OCI-LY7 (cell line): ENCODE measurements around the gene MFRP. TPM values are rescaled to one million over a fixed set of nuclear protein-coding genes. Genes with fewer than 3 reads are reported as not detected.

Experiments used
- BruUV-seq: library from RNA; stranded (reverse); fragments of 400-500 nt; replicated peaks from 2 replicates; lab custom pipeline; 2021; lab: Mats Ljungman, UMichigan
- CTCF ChIA-PET: fragments of 300-600 bp; sonication (Branson Sonifier 250); formaldehyde crosslinking; loops from one replicate; lab custom pipeline; 2022; ENCODE audit warnings: antibody characterized with exemption; ENCODE audit not compliant: unreplicated experiment; lab: Charles Lee
- POLR2A ChIA-PET: fragments of 300-600 bp; sonication (Branson Sonifier 250); formaldehyde crosslinking; loops from one replicate; lab custom pipeline; 2022; ENCODE audit warnings: antibody characterized with exemption; lab: Charles Lee
- DNase-seq: peaks from one replicate; pipeline ENCODE4 v3.0.0-alpha.2; 2015; ENCODE audit warnings: low spot score
- H2AFZ ChIP-seq: fragments of 200-600 bp; sonication (generic), shearing (Covaris generic); 2 replicates; pipeline ENCODE4 v1.6.1; 2014; ENCODE audit warnings: mild to moderate bottlenecking, antibody characterized with exemption, low read length, moderate library complexity
- H3K27ac ChIP-seq: fragments of 200-600 bp; sonication (generic); 2 replicates; pipeline ENCODE4 v1.5.1; 2014; ENCODE audit warnings: mixed run types, low read depth, mild to moderate bottlenecking, moderate library complexity, low read length, inconsistent platforms; ENCODE audit not compliant: poor library complexity, severe bottlenecking
- H3K36me3 ChIP-seq: fragments of 200-600 bp; sonication (generic); 2 replicates; pipeline ENCODE4 v1.6.1; 2014; ENCODE audit warnings: mild to moderate bottlenecking, antibody characterized with exemption, low read length, moderate library complexity, mixed read lengths; ENCODE audit not compliant: insufficient read depth
- H3K4me1 ChIP-seq: fragments of 200-600 bp; sonication (generic); 2 replicates; pipeline ENCODE4 v1.5.1; 2014; ENCODE audit warnings: mild to moderate bottlenecking, low read length; ENCODE audit not compliant: insufficient read depth, poor library complexity, severe bottlenecking
- H3K4me2 ChIP-seq: fragments of 200-600 bp; sonication (generic); 2 replicates; pipeline ENCODE4 v1.6.1; 2014; ENCODE audit warnings: mild to moderate bottlenecking, low read length
- H3K4me3 ChIP-seq: fragments of 200-600 bp; sonication (generic); 2 replicates; pipeline ENCODE4 v1.5.1; 2014; ENCODE audit warnings: mild to moderate bottlenecking, low read depth, low read length; ENCODE audit not compliant: poor library complexity, severe bottlenecking
- H3K79me2 ChIP-seq: fragments of 200-600 bp; sonication (generic); 2 replicates; pipeline ENCODE4 v1.6.1; 2016; ENCODE audit warnings: low read depth, mild to moderate bottlenecking, low read length, moderate library complexity, mixed read lengths; ENCODE audit not compliant: insufficient read depth
- H3K9me2 ChIP-seq: fragments of 200-600 bp; sonication (generic); 2 replicates; pipeline ENCODE4 v1.6.1; 2016; ENCODE audit warnings: mild to moderate bottlenecking, low read length, mixed read lengths; ENCODE audit not compliant: insufficient read depth
- H3K9me3 ChIP-seq: fragments of 200-600 bp; sonication (generic); 2 replicates; pipeline ENCODE4 v1.6.1; 2014; ENCODE audit warnings: mild to moderate bottlenecking, mixed run types, low read length, mixed read lengths
- H4K20me1 ChIP-seq: fragments of 200-600 bp; sonication (generic); 2 replicates; pipeline ENCODE4 v1.6.1; 2014; ENCODE audit warnings: mild to moderate bottlenecking, antibody characterized with exemption, low read length, moderate library complexity, mixed read lengths; ENCODE audit not compliant: insufficient read depth
- EZH2phosphoT487 ChIP-seq: fragments of 200-600 bp; sonication (generic); IDR thresholded peaks from 2 replicates; pipeline ENCODE4 v1.6.1; 2018; ENCODE audit warnings: low read depth, borderline replicate concordance, mild to moderate bottlenecking, mixed run types, antibody characterized with exemption, low read length, moderate library complexity, mixed read lengths
- intact Hi-C: fragments of 100-400 bp; cut with micrococcal nuclease; formaldehyde crosslinking; loops from one replicate; pipeline ENCODE4 v1.10.0; 2022; ENCODE audit not compliant: unreplicated experiment
- total RNA-seq, 2 experiments: library from RNA; depleted of rRNA in 1 of 2; stranded (reverse); fragments of >200 nt in 1 of 2; shearing (Covaris generic) in 1 of 2; gene quantifications; 2 replicates each; pipeline ENCODE4 v1.2.3, GENCODE V29; 2014 to 2022
- TF ChIP-seq, protein P1 (sequence below): fragments of 200-600 bp; sonication (generic); conservative IDR thresholded peaks from 2 replicates; pipeline ENCODE4 v1.5.1; 2014; ENCODE audit warnings: mild to moderate bottlenecking, antibody characterized with exemption, low read length, moderate library complexity, mixed read lengths

The MFRP gene
- total RNA-seq, 2 experiments from 2014 or later: not detected

DNA sequence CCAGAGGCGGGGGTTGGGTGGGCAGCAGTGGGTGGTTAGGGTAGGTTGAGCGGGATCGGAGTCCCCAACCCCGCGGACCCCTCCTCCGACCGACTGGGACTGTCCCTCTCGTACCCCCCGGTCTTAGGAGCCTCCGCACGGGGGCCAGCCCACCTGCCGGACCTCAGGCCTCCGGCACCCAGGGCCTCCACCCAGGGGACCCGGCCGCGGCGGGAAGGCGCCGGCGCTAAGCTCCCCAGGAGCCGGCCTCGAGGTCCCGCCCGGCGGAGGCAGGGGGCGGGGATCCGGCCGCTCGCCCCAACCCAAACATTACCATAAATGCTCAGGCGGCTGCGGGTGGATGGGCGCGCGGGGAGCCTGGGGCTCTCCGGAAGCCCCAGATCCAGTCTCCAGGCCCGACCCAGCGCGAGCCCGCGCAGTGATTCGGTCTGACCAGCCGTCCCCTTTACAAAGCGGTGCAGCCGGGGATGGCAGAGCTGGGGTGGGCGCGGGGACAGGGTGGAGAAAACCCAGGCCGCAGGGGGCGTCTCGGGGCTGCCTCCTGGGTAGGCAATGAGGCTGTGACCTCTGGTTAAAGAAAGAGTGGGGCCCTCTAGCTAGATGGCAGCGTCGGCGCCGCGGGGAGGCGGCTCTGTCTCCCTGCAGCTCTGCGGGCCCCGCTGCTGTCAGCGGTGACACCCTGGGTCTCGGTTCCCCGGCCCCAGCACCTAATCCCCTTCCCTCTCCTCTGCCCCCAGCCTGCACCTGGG, 25.6 kb downstream of the MFRP start:
- H3K9me3 ChIP-seq: no peaks in the 10 kb centered on the region
- POLR2A ChIA-PET: interaction anchor here (0.6 to 1.7 kb wide), 6 partner anchors 43 to 278 kb away, joined by 3 to 5 read pairs (median 4); partner anchors contain the start of gene DPAGT1
- no peak for TF ChIP-seq EZH2phosphoT487
- TF ChIP-seq, protein P1, sequence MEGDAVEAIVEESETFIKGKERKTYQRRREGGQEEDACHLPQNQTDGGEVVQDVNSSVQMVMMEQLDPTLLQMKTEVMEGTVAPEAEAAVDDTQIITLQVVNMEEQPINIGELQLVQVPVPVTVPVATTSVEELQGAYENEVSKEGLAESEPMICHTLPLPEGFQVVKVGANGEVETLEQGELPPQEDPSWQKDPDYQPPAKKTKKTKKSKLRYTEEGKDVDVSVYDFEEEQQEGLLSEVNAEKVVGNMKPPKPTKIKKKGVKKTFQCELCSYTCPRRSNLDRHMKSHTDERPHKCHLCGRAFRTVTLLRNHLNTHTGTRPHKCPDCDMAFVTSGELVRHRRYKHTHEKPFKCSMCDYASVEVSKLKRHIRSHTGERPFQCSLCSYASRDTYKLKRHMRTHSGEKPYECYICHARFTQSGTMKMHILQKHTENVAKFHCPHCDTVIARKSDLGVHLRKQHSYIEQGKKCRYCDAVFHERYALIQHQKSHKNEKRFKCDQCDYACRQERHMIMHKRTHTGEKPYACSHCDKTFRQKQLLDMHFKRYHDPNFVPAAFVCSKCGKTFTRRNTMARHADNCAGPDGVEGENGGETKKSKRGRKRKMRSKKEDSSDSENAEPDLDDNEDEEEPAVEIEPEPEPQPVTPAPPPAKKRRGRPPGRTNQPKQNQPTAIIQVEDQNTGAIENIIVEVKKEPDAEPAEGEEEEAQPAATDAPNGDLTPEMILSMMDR: no peak
- peak overlapping the region; percentile 63 for H3K27ac ChIP-seq
- intact Hi-C loops: loop anchor here (2.0 to 5.0 kb wide), 4 partner anchors 51 to 254 kb away; partner anchors contain the start of genes DPAGT1 and VPS11
- no TSS peak for BruUV-seq
- no peaks in the 10 kb centered on the region for H3K79me2 ChIP-seq
- peak overlapping the region; percentile 60 for H3K4me3 ChIP-seq
- H3K4me2 ChIP-seq: peak overlapping the region; percentile 83
- H4K20me1 ChIP-seq: no peaks in the 10 kb centered on the region
- H3K36me3 ChIP-seq: no peaks in the 10 kb centered on the region
- DNase-seq: peak; percentile 65
- H3K9me2 ChIP-seq: no peaks in the 10 kb centered on the region
- H2AFZ ChIP-seq: peak overlapping the region; percentile 95
- peaks cover 46% of the 10 kb centered on the region for H3K4me1 ChIP-seq
- CTCF ChIA-PET: interaction anchor here (0.6 to 2.5 kb wide), 7 partner anchors 13 to 124 kb away, joined by 4 to 16 read pairs (median 4); no protein-coding TSS in a partner anchor

DNA sequence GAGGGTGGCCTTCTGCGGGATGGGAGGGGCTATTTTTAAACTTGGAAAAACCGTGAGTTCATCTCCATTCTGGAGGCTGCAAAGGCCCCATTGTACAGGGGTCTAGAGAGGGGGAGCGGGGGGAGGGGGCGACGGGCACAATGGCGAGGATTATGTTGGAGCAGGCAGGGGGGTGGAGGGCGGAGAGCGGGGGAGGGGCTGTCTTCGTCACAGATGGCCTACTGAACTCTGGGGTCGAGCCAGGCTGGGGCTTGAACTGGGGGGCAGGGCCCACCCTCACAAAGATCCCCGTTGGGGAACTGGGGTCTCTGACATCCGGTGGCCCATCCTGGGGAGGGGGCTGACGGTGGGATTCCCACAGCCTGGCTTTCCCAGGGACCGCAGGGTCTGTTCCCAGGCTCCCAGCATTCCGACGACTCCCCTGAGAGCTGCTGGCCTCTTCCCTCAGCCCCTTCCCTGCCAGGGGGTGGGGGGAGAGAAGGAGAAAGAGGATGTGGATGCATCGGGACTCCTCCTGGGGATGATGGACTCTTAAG, 26.2 kb downstream of the MFRP start:
- POLR2A ChIA-PET: interaction anchor here (1.3 kb wide), 1 partner anchor 204 kb away, joined by 3 read pairs; no protein-coding TSS in a partner anchor
- Histone ChIP-seq H3K4me1 (peaks cover 52% of the 10 kb centered on the region), H3K9me2 (no peaks in the 10 kb centered on the region), H3K4me3 (peak overlapping the region; percentile 60), H3K4me2 (peak overlapping the region; percentile 83), H3K79me2 (no peaks in the 10 kb centered on the region), H4K20me1 (no peaks in the 10 kb centered on the region), H3K27ac (peak overlapping the region; percentile 63), H3K36me3 (no peaks in the 10 kb centered on the region), H3K9me3 (no peaks in the 10 kb centered on the region), H2AFZ (peak overlapping the region; percentile 95; the same call in 1 of the 2 replicates)
- intact Hi-C loops: loop anchor here (2.0 to 5.0 kb wide), 4 partner anchors 52 to 253 kb away; partner anchors contain the start of genes DPAGT1 and VPS11
- CTCF ChIA-PET: interaction anchor here (1.6 kb wide), 1 partner anchor 45 kb away, joined by 4 read pairs; no protein-coding TSS in a partner anchor
- TF ChIP-seq, protein P1: no peak
- no peak for TF ChIP-seq EZH2phosphoT487
- no TSS peak for BruUV-seq
- no peak for DNase-seq
